Lower leg skin (tissue), 3 donors: ENCODE measurements around the gene KHK.

Experiments
- CTCF ChIP-seq, 3 donors: fragments of 450-650 bp; IDR thresholded peaks; one replicate each; pipeline ENCODE4 v1.5.1; 2016; ENCODE audit warnings: antibody characterized with exemption in 3 of 3, mild to moderate bottlenecking in 3 of 3, moderate library complexity in 2 of 3
- POLR2A ChIP-seq, 2 donors: fragments of 450-650 bp; IDR thresholded peaks; one replicate each; pipeline ENCODE4 v1.6.1; 2016 to 2017; ENCODE audit warnings: antibody characterized with exemption in 2 of 2, mild to moderate bottlenecking in 1 of 2, moderate library complexity in 1 of 2

GRCh38 chr2:27058210-27058609, 28.4 kb upstream of the KHK start:
- TF ChIP-seq CTCF (IDR thresholded peaks at IDR 0.05) = no peak
- TF ChIP-seq POLR2A (IDR thresholded peaks at IDR 0.05) = no peak
